Stimulated activated CD8-positive, alpha-beta memory T cell treated with anti-CD3 and anti-CD28 coated beads, Interleukin-12 subunit alpha, Interleukin-12 subunit beta, amount 100 ng/mL, for 24 hours (primary cell): ENCODE measurements around the gene WFDC5.
"Not testable (repeated sequence)": the region's sequence is repeated elsewhere in the genome, so short reads cannot be mapped to it uniquely, and the experiment has no call there.

Experiments
- DNase-seq: peaks from one replicate; pipeline ENCODE4 v3.0.0-alpha.2; 2020; ENCODE audit errors: extremely low read depth

The WFDC5 gene, protein sequence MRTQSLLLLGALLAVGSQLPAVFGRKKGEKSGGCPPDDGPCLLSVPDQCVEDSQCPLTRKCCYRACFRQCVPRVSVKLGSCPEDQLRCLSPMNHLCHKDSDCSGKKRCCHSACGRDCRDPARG

DNA sequence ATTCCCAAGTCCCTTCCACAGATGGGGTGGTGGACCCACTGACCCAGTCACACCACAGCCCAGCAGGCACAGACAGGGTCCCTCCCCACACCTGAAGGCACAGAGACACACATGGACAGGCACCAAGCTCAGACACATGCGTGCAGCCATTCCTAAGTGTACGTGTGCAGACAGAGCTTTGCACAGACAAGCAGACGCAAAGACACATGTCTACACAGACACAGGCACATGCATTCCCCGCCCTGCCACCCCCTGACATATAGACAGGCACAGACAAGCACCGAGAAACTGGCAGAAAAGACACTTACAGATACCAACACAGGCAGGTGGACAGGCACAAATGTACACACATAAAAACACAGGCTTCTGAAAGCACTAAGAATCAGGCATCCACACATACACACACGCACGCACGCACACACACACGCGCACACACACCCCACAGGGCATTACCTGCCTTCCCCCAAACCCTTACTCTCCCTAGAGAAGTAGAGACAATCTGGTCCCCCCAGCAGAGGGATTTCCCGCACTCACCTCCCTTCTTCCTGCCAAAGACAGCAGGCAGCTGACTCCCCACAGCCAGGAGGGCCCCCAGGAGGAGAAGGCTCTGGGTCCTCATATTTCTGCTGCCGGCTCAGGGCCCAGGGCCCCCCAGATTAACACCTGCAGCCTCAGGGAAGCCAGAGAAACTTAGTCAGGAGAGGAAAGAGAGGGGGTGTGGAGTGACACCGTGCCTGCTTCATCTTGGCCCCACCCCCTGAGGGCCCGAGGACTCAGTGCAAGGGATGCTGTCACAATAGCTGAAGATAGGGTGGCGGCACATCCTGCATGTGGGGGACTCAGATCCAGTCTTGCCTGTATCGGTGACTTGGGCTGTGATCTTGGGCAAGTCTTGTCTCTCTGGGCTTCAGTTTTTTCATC, at the start of gene WFDC5:
Gene WFDC5, minus strand, starts transcription at position 710 of the 921 bp plus-strand sequence. Its CDS starts 91 bp downstream, at position 619.
- DNase-seq: no peak

DNA sequence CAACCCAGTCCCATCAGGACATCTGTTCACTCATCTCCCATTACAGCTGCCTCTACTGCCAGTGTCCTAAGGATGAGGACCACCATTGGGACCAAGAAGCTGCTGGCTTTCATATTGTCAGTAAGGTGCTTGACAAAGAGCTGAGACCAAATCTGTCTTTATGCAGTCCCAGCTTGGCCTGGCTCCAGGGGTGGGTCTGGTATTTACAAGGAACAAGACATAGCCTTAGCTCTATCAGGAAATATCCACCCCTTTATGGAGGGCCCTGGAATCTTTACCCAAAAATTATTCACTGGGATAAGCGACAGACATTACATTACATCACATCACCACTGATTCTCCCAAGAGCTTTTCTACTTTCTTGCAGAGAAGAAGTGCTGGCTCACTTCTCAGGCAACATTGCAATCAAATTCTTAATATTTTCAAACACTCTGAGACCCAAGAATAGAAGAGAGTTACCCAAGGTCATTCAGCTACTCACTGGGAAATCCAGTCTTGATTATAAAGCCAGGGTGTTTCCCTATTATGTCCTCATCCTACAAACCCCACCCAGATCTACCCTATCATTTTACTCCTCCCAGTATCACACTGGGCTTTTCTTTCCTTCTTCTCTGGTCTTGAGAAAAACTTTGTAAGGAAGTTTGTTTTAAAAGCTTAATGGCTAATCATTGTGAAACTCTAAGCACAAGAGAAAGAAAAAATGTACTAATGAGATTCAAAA, 48.3 kb upstream of the WFDC5 start:
- DNase-seq: no peak

DNA sequence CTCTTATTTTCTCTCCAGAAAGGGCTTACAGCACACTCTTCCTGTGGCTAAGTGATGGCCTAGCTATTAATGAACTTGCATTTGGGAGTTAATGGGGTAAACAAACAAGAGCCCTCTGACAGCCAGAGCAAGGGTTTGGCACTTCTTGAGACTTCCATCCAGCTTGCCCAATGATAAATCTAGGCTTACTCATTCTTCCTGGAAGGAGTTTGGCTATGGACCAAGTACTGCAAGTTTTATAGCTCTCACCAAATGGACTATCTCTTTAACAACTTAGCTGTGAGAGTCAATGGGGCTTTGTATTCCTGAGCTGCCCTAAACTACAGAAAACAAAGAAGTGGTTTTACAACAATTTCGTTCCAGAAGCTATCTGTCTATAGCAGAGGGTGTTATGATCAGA, 43.0 kb upstream of the WFDC5 start:
- no peak for DNase-seq

DNA sequence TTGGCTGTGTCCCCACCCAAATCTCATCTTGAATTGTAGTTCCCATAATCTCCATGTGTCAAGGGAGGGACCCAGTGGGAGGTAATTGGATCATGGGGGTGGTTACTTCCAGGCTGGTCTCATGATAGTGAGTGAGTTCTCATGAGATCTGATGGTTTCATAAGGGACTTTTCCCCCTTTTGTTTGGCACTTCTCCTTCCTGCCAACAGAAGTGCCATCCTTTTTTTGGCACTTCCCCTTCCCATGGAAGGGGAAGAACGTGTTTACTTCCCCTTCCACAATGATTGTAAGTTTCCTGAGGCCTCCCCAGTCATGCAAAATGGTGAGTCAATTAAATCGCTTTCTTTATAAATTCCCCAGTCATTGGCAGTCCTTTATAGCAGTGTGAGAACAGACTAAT, 41.7 kb upstream of the WFDC5 start:
- DNase-seq: no peak

DNA sequence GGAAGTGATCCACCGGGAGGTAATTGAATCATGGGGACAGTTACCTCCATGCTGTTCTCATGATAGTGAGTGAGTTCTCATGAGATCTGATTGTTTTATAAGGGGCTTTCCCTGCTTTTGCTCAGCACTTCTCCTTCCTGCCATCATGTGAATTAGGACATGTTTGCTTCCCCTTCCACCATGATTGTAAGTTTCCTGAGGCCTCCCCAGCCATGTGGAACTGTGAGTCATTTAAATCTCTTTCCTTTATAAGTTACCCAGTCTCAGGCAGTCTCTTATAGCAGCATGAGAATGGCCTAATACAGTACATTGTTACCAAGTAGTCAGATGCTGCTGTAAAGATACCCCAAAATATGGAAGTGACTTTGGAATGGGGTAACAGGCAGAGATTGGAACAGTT, 39.8 kb upstream of the WFDC5 start:
- not testable (repeated sequence) for DNase-seq

DNA sequence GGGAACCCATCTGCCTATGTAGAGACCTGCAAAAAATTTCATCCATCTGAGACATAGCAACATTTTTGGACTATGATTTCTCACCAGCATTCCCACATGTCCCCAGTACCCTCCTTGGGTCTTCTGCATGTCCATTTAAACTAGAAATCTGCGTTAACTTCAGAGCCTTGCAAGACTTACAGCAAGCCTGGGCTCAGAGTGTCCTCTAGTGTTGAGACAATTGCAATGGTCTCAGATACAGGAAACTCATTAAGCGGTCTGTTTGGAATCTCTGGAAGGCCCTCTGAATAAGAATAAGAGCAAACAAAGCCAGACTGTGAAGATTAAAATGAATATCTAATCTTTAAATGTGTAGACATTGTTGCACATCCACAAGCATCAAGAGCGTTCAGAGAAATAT, 39.2 kb upstream of the WFDC5 start:
- no peak for DNase-seq

DNA sequence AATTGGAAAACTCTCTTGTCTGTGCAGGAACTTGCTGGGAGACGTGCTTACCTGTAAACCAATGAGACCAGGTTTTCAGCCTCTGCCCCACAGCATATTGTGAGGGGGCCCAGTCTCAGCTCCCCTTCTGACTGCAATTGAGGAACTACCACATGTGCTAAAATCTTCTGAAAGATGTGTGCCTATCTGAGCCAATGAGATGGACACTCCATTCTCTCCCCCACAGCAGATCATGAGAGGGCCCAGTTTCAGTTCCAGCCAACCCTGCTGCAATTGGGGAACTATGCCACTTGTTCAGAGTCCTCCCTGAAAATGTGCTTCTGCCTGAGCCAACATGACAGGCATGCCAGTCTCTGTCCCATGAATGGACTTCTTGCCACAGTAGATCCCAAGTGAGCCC, 38.8 kb upstream of the WFDC5 start:
- no peak for DNase-seq

DNA sequence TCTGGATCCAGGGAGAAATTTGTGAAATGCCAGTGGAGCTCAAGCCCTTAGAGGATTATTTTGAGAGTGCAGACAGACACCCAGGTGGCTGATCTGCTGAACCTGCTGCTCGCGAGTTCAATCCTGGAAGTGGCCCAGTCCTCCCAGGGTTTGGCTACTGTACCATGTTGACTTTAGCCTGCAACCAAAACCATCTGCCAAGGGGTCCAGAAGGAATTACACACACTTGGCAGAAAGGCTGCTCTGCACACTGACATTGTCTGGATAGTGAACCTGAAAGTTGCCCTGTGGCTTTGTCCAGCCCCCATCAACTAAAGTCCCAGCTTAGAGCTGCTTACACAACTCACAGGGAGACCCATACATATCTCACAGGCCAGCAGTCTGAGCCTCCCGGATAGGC, 38.2 kb upstream of the WFDC5 start:
- no peak for DNase-seq

DNA sequence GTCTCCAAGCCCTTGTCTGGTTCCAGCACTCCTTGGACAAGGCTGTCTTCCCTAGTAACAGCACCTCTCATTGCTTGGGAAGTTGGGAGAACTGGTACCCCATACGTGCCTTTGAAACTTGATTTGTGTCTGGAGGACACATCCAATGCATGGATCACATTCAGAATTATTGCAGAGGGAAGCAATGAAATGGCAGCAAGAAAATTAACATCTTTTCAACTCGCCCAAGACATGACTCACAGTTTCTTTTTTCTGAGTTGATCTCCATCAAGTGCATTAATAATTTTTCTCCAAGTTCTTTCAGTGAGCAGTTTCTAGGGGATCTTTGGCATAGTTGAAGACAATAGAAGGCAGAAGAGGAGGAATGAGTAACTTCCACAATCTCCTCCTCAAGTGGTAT, 37.4 kb upstream of the WFDC5 start:
- no peak for DNase-seq

DNA sequence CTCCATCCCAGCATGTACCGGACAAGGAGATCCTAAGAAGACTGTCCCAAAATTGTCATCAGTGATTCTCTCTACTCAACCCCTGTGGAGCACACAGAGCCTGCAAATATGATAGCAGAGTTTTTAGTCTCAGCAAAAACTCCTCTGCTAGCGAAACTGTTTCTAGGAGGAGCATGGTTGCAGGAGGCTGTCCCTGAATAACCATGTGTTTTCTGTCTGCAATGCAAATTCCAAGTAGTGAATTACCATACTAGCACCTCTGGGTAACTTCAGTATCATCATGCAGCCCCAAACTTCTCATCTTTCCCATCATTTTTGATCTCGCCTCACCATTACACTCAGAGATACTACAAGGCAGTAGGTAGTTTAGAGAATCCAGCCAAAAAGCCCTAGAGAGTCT, 34.1 kb upstream of the WFDC5 start:
- no peak for DNase-seq

DNA sequence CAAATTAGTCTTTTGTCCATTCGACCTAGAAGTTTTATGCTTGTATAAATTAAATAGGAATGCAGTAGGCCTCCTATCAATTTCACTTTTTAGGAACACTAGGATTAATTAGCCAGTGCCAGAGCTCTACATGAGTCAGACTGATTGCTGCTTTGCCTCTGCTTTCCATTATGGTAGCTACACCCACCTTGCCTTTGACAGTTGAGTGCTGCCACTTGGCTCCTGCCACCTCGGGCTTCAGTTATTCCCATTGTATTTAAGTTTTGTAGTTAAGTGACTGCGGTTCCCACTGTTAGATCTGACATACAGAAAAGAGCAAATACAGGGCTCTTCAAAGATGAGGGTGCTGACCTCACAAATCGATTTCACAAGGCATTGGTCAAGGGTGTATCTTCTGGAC, 25.9 kb upstream of the WFDC5 start:
- DNase-seq: no peak

DNA sequence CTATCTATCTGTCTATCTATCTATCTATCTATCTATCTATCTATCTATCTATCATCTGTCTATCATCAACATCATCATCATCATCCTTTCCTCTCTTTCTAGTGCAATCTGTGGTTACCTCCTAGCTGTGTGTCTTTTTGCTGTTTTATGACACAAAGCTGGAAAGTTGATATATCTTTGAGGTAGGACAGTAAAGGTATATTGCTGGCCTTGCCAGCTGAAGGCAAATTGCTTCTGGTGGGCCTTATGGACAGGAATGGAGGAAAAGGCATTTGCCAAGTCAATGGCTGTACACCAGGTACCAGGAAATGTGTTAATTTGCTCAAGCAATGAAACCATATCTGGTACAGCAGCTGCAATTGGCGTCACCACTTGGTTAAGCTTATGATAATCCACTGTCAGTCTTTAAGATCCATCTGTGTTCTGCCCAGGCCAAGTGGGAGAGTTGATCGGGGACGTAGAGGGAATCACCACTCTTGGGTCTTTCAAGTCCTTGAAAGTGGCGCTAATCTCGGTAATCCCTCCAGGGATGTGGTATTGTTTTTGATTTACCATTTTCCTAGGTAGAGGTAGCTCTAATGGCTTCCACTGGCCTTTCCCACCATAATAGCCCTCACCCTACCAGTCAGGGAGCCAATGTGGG, 24.9 kb upstream of the WFDC5 start:
- DNase-seq: not testable (repeated sequence)

DNA sequence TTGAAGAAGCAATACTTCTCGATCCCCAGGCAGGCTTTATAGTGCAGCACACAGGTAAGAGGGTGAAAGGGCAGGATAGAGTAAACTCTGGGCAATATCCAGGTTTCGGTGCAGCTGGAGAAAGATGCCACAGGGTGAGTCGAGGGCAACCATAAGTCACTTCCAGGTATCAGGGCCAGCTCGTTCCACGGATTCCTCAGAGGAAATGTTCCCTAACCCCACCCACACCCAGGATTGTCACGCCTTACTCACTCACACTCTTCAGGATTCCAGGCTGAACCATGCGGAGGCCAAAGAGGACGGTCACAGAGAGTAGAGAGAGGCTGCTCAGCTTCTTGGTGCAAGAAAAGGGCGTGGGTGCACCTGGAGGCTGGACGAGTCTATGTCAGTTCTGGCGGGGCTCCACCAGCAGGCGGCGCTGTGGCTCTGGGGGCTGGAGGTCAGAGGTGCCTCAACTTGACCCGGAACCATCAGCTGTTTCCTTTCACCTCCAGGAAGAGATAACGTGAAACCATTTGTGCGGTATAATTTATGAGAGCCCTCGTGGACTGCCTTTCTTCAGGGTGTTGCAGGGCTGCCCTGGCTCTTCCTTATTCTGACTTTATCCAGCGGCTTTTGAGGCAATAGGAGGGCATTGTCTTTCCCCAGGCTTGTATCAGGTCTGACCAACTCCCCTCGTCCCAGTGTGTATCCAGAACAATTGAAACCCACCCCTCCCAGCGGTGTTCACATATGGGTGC, 23.8 kb upstream of the WFDC5 start:
- DNase-seq: no peak

DNA sequence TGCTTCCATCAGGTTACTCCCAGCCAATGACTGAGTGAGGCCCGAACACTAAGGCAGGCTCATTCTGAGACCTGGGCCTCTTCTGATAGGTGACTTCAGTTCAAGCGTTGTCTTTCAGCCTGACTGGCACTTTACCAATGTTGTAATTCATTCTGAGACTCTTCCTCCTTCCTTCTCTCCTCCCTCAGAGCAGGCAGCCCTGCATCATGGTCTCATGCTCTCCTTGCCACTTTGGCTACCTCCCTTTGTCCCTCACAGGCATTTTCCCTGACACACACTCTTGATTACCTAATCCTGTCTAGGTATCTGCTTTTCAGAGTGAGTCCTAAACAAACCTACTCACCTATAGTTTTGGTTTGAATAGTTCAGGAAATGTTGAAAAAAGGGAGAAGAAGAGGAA, 21.9 kb upstream of the WFDC5 start:
- no peak for DNase-seq

DNA sequence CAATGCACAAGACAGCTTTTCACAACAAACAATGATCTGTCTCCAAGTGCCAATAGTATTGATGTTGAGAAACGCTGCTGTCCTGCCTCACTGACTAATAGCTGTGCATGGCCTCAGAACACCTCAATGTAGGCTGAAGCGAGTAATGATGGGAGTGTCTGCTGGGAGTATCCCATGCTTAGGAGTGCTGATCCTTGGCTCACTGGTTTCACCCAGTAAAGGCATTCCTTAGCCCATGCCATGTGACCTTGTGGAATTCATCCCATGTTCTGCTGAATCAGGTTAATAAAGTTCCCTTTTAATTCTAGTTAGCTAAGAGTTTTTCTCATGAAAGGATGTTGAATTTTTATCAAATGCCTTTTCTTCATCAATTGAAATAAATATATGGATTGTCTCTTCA, 13.1 kb upstream of the WFDC5 start:
- no peak for DNase-seq

DNA sequence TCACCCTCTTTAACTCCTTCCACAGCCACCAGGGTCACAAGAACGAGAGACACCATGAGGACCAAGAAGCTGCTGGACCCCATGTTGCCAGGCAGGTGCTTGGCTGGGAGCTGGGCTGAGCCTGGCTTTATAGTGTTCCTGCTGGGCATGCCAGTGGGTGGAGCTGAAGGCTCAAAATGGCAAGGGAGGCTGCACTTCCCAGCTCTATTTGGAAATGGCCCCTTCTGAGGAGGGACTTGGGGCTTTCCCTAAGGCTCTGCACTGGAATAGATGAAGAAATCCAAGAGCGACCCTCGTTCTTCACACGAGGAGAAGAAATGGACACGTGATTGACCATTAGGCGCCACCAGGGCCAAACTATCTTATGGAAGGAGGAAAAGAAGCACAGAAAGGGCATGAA, 9.4 kb upstream of the WFDC5 start, which contains the start of gene WFDC12:
Gene WFDC12, minus strand, starts transcription at position 101 of the 400 bp plus-strand sequence. Its CDS starts 18 bp downstream, at position 83.
- no peak for DNase-seq

DNA sequence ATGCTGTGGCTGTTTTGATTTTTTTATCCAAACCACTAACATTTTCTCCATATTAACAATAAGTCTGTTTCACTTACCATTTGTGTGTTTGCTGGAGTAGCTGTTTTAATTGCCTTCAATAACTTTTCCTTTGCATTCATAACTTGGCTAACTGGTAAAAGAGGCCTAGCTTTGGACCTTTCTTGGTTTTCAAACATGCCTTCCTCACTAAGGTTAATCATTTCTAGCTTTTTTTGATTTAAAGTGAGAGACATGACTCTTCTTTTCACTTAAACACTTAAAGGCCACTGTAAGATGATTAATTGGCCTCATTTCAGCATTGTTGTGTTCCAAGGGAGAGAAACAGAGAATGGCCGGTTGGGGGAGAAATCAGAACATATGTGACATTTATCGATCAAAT, 6.4 kb upstream of the WFDC5 start:
- DNase-seq: no peak

DNA sequence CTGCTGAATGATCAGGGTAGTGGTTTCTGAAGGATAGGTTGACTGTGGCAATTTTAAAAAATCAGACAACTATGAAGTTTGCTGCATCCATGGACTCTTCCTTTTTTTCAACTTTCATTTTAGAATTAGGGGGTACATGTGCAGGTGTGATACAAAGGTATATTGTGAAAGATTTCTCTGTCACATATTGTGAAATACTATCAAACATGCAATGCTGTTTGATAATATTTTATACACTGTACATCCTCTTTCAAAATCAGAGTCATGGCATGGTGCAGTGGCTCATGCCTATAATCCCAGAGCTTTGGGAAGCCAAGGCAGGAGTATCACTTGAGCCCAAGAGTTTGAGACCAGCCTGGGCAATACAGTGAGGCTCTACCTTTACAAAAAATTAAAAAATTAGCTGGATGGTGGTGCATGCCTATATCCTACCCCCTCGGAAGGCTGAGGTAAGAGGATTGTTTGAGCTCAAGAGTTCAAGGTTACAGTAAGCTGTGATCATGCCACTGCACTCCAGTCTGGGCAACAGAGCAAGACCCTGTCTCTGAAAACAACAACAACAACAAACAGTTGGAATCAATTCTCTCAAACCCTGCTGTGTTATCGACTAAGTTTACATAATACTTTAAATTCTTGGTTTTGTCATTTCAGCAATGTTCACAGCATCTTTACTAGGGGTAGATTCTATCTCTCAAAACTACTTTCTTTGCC, 4.7 kb upstream of the WFDC5 start:
- DNase-seq: no peak

DNA sequence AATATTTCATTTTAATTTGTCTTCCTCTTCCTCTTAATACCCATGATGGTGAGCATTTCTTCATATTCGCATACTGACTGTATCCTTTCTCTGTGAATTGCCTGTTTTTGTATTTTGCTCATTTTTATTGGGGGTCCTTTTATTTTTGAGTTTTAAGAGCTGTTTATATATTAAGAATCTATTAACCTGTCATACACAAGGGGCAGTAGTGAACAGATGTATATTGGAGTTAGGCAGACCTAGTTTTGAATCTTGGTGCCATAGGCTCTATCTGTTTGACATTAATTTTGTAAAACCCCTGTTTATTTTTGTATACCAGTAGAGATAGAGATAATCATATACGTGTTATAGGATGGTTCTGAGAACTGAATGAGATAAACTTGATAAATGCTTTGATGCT, 3.1 kb upstream of the WFDC5 start:
- DNase-seq: no peak

DNA sequence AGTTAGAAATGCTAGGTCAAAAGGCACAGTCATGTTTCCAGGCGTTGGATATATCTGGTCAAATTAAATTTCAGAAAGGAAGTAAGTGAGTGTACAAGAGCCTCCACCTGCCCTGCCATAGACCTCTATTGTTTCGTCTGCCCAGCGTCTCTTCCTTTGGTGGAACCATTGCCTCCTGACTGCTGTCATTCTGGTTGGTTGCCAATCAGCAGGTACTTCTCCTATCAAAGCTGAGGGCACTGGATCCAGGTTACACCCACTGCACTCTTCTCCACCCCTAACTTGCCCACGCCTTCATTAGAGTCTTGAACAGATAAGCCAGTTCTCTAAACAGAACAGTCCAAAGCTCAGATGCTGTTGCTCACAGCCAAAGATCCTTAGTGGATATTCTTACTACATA, 2.6 kb upstream of the WFDC5 start:
- DNase-seq: no peak

DNA sequence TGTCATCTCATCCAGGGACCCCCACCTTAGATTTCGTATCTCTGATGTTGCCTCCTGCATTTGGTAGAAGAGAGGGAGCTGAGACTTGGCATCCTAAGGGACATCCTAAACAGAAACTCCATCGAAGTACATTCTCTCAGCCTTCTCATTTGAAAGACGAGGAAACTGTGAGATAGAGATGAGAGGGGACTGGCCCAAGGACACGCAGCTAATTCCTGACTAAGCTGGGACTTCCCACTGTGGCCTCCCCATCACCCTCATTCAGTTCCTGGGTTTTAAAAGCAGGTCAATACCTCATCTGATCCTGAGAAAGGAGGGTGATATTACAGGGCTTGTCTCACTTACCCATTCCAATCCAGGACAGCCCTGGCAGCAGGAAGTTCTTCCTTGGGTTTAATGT, 855 bp upstream of the WFDC5 start:
- no peak for DNase-seq
